Osteoblast (primary cell): ENCODE measurements around the gene HEPHL1. TPM values are rescaled to one million over a fixed set of nuclear protein-coding genes. Genes with fewer than 3 reads are reported as not detected.

Source experiments
- DNase-seq: peaks from one replicate; pipeline ENCODE4 v3.0.0; 2011; ENCODE audit warnings: low spot score, mixed read lengths; ENCODE audit not compliant: insufficient read length; ENCODE audit errors: missing footprints
- H2AFZ ChIP-seq: 2 replicates; pipeline ENCODE4 v1.6.0; 2011; ENCODE audit warnings: mild to moderate bottlenecking, low read length
- H3K27ac ChIP-seq: 2 replicates; pipeline ENCODE4 v1.5.1; 2011; ENCODE audit warnings: mild to moderate bottlenecking, low read depth, low read length, moderate library complexity
- H3K27me3 ChIP-seq: 2 replicates; pipeline ENCODE4 v1.6.0; 2012; ENCODE audit warnings: mild to moderate bottlenecking, control low read depth, inconsistent platforms, low read length, moderate library complexity; ENCODE audit not compliant: insufficient read depth
- H3K36me3 ChIP-seq: 2 replicates; pipeline ENCODE4 v1.5.1; 2011; ENCODE audit warnings: mild to moderate bottlenecking, low read length, control low read depth, moderate library complexity; ENCODE audit not compliant: insufficient read depth
- H3K4me1 ChIP-seq: 2 replicates; pipeline ENCODE4 v1.5.1; 2011; ENCODE audit warnings: mild to moderate bottlenecking, low read length, control low read depth, moderate library complexity; ENCODE audit not compliant: insufficient read depth
- H3K4me2 ChIP-seq: 2 replicates; pipeline ENCODE4 v1.6.0; 2011; ENCODE audit warnings: mild to moderate bottlenecking, low read length; ENCODE audit not compliant: insufficient read depth
- H3K4me3 ChIP-seq: fragments of 200-600 bp; sonication (generic); 3 replicates; pipeline ENCODE4 v1.5.1; 2012; ENCODE audit warnings: mild to moderate bottlenecking, low read length, inconsistent platforms; ENCODE audit not compliant: insufficient read depth
- H3K79me2 ChIP-seq: 2 replicates; pipeline ENCODE4 v1.6.0; 2012; ENCODE audit warnings: mild to moderate bottlenecking, low read length, control low read depth, inconsistent platforms; ENCODE audit not compliant: insufficient read depth
- H3K9me3 ChIP-seq: 2 replicates; pipeline ENCODE4 v1.5.1; 2011; ENCODE audit warnings: low read depth, low read length, control low read depth
- H4K20me1 ChIP-seq: 2 replicates; pipeline ENCODE4 v1.6.0; 2012; ENCODE audit warnings: mild to moderate bottlenecking, low read length, control low read depth; ENCODE audit not compliant: insufficient read depth
- total RNA-seq: library from RNA; depleted of rRNA; stranded (reverse); fragments of >200 nt; gene quantifications from 2 replicates; pipeline ENCODE4 v1.2.3, GENCODE V29; 2012
- TF ChIP-seq, protein P1 (sequence below): IDR thresholded peaks from 2 replicates; pipeline ENCODE4 v1.5.1; 2011; ENCODE audit warnings: mild to moderate bottlenecking, low read depth, low read length, moderate library complexity; ENCODE audit errors: extremely low read depth

Gene HEPHL1
- total RNA-seq, 1 donor, result not detected

DNA sequence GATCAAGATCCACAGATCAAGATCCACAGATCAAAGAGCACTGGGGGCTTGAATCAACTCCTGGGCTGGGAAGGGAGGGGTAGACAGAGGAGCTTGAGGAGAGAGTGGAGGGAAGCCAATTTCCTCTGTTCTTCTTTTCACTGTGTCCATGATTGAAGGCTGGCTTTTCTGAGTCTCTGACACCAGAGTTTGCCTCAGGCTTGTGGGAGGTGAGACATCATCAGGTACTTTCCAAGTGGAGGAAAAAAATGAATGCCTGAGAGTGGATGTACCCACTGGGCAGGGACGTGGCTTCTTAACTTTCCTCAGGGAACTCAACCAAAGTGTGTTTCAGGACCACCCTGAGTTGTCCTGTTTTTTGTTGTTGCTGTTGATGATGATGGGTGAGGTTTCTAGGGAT is 11.0 kb upstream of the HEPHL1 start:
- no peak overlapping the region for H3K4me3 ChIP-seq
- TF ChIP-seq, protein P1, sequence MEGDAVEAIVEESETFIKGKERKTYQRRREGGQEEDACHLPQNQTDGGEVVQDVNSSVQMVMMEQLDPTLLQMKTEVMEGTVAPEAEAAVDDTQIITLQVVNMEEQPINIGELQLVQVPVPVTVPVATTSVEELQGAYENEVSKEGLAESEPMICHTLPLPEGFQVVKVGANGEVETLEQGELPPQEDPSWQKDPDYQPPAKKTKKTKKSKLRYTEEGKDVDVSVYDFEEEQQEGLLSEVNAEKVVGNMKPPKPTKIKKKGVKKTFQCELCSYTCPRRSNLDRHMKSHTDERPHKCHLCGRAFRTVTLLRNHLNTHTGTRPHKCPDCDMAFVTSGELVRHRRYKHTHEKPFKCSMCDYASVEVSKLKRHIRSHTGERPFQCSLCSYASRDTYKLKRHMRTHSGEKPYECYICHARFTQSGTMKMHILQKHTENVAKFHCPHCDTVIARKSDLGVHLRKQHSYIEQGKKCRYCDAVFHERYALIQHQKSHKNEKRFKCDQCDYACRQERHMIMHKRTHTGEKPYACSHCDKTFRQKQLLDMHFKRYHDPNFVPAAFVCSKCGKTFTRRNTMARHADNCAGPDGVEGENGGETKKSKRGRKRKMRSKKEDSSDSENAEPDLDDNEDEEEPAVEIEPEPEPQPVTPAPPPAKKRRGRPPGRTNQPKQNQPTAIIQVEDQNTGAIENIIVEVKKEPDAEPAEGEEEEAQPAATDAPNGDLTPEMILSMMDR, result no peak
- no peaks in the 10 kb centered on the region for H3K27me3 ChIP-seq
- no peak overlapping the region for H3K4me2 ChIP-seq
- no peaks in the 10 kb centered on the region for H3K79me2 ChIP-seq
- no peaks in the 10 kb centered on the region for H3K4me1 ChIP-seq
- H2AFZ ChIP-seq, result no peak overlapping the region
- H3K27ac ChIP-seq, result no peak overlapping the region
- no peaks in the 10 kb centered on the region for H3K9me3 ChIP-seq
- DNase-seq, result no peak
- H3K36me3 ChIP-seq, result no peaks in the 10 kb centered on the region
- H4K20me1 ChIP-seq, result no peaks in the 10 kb centered on the region

DNA sequence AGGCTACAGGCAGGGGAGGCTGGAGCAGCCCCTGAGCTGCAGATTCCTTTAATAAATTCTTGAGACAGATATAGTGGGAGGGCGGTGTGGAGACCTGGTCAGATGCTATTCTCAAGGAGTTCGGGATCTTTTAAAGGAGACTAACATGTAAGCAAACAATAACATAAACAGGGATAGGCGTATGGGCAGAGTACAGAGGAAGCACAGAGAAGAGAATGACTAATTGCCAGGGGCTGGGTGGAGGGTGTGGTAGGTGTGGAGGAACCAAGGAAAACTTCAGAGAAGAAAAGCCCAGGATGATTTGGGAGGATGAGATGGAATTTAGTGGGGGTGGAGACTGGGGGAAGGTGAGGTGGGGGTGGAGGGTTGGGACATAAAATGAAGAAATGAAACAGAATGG is 9.7 kb upstream of the HEPHL1 start:
- H3K27me3 ChIP-seq, result no peaks in the 10 kb centered on the region
- TF ChIP-seq, protein P1, result no peak
- H3K36me3 ChIP-seq, result no peaks in the 10 kb centered on the region
- no peaks in the 10 kb centered on the region for H3K79me2 ChIP-seq
- H3K9me3 ChIP-seq, result no peaks in the 10 kb centered on the region
- no peak overlapping the region for H3K27ac ChIP-seq
- no peaks in the 10 kb centered on the region for H3K4me1 ChIP-seq
- no peak overlapping the region for H3K4me3 ChIP-seq
- DNase-seq, result no peak
- no peak overlapping the region for H3K4me2 ChIP-seq
- no peak overlapping the region for H2AFZ ChIP-seq
- no peaks in the 10 kb centered on the region for H4K20me1 ChIP-seq

DNA sequence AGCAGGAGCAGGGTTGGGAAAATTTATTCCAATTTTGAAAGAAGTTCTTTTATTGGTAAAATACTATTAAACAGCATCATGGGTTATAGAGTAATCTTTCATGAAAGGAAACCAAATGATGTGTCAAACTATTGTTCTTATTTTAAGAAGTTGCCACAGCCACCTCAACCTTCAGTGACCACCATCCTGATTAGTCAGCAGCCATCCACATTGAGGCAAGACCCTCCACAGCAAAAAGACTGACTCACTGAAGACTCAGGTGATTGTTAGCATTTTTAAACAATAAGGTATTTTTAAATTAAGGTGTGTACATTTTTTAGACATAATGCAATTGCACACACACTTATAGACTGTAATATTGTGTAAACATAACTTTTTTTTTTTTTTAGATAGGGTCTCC is 3.7 kb upstream of the HEPHL1 start:
- Histone ChIP-seq H3K27me3 (no peaks in the 10 kb centered on the region), H3K4me1 (no peaks in the 10 kb centered on the region), H3K27ac (no peak overlapping the region), H3K36me3 (no peaks in the 10 kb centered on the region), H3K4me2 (no peak overlapping the region), H3K79me2 (no peaks in the 10 kb centered on the region), H3K4me3 (no peak overlapping the region), H3K9me3 (no peaks in the 10 kb centered on the region), H2AFZ (no peak overlapping the region), H4K20me1 (no peaks in the 10 kb centered on the region)
- no peak for DNase-seq
- TF ChIP-seq, protein P1, result no peak

DNA sequence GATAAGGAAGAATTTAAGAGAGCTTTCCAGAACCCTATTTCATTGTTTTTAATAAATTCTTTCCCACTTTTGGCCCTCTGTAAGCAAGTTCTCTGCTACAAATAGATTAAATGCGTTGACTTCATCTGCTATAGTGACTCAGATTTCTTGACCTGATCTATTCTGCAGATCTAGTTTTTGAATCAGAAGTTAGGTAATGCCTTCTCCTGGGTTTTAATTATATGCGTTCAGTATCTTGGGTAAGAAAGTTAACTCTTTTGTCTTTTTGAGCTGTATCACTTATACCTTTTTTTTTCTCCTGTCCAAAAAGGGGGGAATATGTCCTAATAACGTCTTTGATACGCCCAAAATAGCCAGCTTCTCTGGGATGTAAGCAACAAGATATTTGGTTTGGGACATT is 2.4 kb upstream of the HEPHL1 start:
- Histone ChIP-seq H3K79me2 (no peaks in the 10 kb centered on the region), H3K27ac (no peak overlapping the region), H3K4me3 (no peak overlapping the region), H3K27me3 (no peaks in the 10 kb centered on the region), H3K4me1 (no peaks in the 10 kb centered on the region), H2AFZ (no peak overlapping the region), H3K4me2 (no peak overlapping the region), H3K9me3 (no peaks in the 10 kb centered on the region), H4K20me1 (no peaks in the 10 kb centered on the region), H3K36me3 (no peaks in the 10 kb centered on the region)
- DNase-seq, result no peak
- TF ChIP-seq, protein P1, result no peak
